Activated CD4-positive, CD25-positive, alpha-beta regulatory T cell treated with anti-CD3 and anti-CD28 coated beads, Interleukin-2, amount 50 U/mL, for 72 hours (primary cell): Measurements from ENCODE around the gene AVPR1B.

Experiments
- DNase-seq: peaks from one replicate; pipeline ENCODE4 v3.0.0; 2021

The AVPR1B gene, protein sequence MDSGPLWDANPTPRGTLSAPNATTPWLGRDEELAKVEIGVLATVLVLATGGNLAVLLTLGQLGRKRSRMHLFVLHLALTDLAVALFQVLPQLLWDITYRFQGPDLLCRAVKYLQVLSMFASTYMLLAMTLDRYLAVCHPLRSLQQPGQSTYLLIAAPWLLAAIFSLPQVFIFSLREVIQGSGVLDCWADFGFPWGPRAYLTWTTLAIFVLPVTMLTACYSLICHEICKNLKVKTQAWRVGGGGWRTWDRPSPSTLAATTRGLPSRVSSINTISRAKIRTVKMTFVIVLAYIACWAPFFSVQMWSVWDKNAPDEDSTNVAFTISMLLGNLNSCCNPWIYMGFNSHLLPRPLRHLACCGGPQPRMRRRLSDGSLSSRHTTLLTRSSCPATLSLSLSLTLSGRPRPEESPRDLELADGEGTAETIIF

GRCh38 chr1:206117151-206117948, at the start of gene AVPR1B:
AVPR1B (minus strand) TSS chr1:206117388; CDS start chr1:206116890, 498 bp downstream.
- no peak for DNase-seq

DNA sequence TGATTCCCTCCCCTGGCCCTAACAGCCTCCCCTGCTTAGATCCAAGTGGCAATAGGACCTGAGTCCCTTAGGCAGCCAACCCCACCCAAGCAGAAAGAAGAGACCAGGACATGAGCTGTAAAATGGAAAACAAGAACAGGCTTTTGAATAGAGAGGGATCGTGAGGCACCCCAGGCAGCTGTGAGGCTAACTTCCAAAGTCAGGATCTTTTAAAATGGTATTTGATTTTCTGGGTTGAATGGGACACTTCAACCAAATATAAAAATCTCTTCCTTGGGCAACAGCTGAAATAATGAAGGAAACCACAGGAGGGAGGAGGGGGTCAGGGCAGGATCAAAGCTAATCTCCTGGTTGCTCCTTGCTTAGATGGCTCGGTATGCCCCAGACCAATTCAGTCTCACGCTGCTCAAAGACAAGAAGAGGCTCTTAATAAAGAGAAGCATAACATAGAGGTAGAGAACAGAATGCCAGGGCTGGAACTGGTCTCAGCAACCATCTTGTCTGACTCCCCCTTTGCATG, 28.6 kb upstream of the AVPR1B start:
- DNase-seq = no peak

DNA sequence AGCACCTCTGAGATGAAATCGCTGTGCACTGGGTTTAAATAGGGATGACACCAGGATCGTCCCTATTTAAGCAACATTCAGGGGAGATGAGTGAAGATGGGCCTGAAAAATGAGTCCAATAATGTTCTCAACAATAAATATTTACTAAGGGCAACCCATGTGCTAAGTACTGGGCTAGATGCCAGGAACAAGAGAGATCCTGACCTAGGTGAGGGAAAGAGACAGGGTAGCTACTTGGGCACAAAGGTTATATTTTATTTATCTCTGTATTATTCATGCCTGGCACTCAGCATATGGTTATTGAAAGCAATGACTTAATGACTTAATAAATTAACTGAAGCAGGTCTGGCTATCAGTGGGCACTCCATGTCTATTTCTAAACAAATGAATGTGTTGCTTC, 27.4 kb upstream of the AVPR1B start:
- no peak for DNase-seq

DNA sequence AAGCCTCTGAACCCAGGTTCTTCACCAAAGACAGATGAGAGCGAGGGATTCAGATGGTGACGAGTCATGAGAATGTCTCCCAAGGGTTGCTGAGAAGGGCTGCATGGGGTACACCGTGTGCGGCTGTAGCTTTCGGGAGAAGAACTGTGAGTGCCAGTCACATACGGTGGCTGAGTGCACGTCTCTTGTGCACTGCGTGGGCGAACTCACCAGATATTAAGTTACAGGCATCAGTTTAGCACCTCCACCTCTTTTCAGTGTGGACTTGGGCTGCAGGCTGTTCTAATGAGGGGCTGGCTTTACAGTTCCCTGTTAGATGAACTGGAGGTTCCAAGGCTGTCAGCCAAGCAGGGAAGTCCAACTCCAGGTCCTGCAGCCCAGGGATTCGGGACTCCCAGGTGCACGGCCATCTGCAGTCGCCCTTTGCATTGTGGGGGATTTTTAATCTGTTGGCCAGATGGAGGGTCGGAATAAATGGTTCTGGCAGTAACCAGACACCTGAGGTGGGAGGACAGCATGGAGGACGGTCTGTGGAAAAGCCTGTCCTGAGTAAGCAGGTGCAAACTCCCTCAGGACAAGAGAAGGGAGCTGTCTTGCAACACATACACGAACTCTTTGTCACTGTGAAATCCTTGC, 26.5 kb upstream of the AVPR1B start:
- no peak for DNase-seq

DNA sequence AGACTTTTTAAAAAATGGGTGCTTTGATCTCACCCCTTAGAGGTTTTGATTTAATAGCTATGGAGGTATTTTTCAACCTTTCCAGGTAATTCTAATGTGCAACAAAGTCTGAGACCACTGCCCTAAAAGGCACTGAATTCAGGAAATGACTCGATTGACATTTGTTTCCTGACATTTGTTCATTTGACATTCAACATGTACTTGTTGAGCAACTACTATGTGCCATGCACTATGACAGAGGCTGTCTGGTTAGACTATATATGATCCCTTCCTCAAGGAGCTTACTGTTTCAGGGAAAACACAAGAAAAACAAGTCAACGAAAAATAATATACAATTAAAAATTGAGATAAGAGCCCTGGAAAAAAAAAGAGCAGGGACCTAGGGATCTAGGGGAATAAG, 25.6 kb upstream of the AVPR1B start:
- no peak for DNase-seq

- no peak for DNase-seq
Measured at GRCh38 chr1:206142011-206142410, 24.8 kb upstream of the AVPR1B start.

GRCh38 chr1:206136241-206136640, 19.1 kb upstream of the AVPR1B start:
- no peak for DNase-seq

DNA sequence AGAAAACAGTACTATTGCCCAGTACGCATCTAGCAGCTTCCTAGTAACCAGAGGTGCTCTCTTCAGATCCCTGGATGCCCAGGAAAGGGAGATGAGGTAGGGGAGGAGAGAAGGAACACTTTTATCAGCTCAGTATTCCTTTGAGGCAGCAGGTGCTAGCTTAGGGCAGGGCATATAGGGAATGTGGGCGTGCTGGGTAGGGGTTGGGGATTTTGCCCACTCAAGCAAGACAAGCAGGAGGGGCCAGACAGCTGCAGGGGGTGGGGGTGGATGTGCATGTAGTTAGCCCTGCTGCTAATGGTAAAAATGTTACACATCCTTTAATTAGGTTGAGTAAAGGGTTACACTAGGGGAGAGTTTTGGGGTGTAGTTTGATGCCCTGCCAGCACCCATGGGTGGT, 18.1 kb upstream of the AVPR1B start:
- no peak for DNase-seq

GRCh38 chr1:206133751-206134415, 16.7 kb upstream of the AVPR1B start:
- no peak for DNase-seq

GRCh38 chr1:206131037-206131436, 13.8 kb upstream of the AVPR1B start:
- no peak for DNase-seq

DNA sequence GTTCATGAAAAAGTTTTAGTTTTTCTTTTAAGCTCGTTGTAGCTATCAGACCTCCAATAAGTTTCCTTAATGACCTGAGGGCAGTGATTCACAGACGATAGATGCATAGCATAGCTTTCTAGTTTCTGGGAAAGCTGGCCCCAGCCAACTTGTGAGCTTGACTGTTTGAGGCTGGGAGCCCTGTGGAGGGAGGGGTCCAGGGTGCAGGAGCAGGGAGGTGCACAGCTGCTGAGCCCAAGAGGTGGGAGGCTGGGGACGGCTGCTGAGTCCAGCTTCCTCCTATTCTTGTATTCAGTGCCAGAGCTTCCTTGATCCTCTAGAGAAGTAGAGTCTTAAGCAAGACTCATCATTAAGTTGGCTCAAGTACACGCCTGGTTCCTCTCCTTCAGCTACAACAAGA, 11.0 kb upstream of the AVPR1B start:
- no peak for DNase-seq

DNA sequence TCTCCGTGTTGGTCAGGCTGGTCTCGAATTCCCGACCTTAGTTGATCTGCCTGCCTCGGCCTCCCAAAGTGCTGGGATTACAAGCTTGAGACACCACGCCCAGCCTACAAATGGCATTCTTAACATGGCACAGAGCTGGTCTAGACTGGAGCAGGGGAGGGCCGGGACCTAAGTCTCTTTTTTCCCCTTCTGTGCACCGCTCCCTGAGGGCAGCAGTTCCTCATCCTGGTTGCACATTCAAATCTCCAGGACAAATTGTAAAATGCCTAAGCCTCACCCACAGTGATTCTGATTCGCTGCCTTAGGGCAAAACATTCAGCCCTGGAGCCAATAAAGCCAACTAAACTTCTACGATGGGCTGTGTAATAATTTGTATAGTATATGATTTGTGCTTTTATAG, 10.1 kb upstream of the AVPR1B start:
- no peak for DNase-seq

GRCh38 chr1:206125346-206125745, 8.2 kb upstream of the AVPR1B start:
- DNase-seq = no peak

DNA sequence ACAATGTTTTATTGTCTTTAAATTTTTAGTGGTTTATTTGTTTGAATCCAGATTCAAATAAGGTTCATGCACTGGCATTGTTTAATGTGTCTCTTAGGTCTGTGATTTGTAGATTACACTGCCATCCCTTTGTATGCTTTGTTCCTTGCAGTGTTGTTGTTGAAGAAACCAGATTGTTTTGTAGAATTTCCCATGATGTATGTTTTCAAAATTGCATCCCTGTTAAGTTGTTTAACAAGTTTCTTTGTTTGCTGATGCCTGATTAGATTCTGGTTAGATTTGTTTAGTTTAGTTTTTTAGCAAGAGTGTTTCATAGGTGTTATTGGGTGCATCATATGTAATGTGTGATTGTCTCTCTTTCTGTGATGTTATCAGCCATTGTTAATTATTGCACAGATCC, 5.5 kb upstream of the AVPR1B start:
- DNase-seq = no peak

- DNase-seq = no peak
Measured at GRCh38 chr1:206121269-206121668, 4.1 kb upstream of the AVPR1B start.

- no peak for DNase-seq
Measured at GRCh38 chr1:206120406-206120805, 3.2 kb upstream of the AVPR1B start.

- DNase-seq = no peak
Measured at GRCh38 chr1:206116873-206117150, 376 bp downstream of the AVPR1B start.

DNA sequence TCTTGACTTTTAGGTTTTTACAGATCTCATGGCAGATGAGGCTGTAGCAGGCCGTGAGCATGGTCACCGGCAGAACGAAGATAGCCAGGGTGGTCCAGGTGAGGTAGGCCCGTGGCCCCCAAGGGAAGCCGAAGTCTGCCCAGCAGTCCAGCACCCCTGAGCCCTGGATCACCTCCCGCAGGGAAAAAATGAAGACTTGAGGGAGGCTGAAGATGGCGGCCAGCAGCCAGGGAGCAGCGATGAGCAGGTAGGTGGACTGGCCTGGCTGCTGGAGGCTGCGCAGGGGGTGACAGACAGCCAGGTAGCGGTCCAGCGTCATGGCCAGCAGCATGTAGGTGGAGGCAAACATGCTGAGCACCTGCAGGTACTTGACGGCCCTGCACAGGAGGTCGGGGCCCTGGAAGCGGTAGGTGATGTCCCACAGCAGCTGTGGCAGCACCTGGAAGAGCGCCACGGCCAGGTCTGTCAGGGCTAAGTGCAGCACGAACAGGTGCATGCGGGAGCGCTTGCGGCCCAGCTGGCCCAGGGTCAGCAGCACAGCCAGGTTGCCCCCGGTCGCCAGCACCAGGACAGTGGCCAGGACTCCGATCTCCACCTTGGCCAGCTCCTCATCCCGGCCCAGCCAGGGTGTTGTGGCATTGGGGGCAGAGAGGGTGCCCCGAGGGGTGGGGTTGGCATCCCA, 856 bp downstream of the AVPR1B start:
- DNase-seq = no peak

GRCh38 chr1:206115791-206116190, 1.4 kb downstream of the AVPR1B start:
- DNase-seq = no peak

DNA sequence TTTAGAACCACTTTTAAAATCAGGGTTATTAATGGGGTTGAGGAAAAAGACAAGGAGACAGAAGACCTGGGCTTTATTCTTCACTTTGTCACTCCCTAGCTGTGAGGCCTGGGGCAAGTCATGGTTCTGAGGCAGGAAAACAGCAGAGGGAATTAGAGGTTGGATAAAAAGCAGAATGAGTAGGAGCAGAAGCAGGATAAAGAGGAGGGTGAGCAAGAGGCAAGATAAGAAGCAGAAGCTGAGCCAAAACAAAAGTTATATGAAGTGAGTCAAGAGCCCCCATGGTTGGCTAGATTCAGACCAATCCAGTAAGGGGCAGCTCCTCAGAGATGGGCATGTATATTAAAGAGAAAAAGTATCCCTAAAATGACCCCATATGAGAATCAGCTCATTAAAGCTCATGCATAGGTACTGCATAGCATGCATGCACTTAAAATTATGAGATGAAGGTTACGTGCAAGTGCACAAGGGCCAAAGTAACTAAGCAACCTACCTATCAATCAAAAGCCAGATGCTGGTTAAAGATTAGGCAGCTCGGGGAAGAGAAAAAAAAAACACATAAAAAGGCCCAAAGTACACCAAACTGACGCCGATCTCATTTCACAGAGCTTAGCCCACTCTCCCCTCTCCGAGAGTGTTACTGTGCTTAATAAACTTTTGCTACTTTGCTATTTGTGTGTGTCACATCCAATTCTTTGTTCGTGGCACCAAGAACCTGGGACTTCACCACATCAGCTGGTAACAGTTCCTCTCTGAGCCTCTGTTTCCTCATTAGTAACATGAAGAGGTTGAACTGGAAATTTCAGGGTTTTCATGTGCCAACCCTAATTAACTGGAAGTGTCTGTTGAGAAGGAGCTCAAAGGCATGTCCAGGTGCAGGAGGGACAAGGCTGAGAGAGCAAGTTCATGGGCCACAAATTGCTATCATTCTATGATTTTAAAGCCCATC, 2.2 kb downstream of the AVPR1B start:
- no peak for DNase-seq

DNA sequence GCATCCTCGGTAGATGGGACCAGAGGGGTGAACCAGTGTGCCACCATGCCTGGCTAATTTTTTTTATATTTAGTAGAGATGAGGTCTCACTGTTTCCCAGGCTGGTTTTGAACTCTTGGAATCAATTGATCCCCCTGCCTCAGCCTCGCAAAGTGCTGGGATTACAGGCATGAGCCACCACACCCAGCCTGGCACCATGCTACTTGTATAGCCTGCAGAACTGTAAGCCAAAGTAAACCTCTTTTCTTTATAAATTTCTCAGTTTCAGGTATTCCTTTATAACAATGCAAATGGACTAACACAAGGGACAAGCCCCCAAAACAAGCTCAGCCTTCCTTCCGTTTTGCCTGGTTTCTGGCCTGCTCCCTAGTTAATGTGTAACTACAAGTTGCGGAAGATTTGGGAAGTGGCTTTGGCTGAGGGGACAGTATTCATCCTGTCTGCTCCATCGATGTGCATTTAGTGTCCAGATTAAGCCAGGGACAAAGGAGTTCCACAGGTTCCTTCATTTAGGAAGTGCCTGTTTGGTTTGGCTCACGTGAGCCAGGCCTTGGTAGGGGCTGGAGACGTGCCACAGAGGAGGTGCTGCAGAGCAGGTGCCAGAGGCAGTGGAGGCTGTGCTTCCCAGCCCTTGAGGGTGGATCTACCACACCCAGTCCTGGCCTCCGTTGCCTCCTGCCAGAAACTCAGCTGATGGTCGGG, 4.4 kb downstream of the AVPR1B start:
- DNase-seq = no peak
